Measurements from ENCODE around the gene OCA2. TPM values are rescaled to one million over a fixed set of nuclear protein-coding genes. Genes with fewer than 3 reads are reported as not detected.
A peak's percentile ranks its signal among the peaks of the same experiment; 100 is the strongest.

Gene OCA2
- total and polyA plus RNA-seq, 2 of the 13 experiments (the other 11 are each of a cell fraction or from before 2014, with no cell fraction given) = 0.02 to 0.05 TPM

- TF ChIP-seq ZNF644 (CRISPR knock-in tag; IDR thresholded peaks at IDR 0.05; ENCODE audit: low read depth) = peak; percentile 97
- 0 out of 2 replicates have a peak, but pooled peaks have one; percentile 35 for TF ChIP-seq ZNF350 (CRISPR knock-in tag; IDR thresholded peaks at IDR 0.05; ENCODE audit: borderline replicate concordance, low read depth)
- no peak for TF ChIP-seq ISL2 (CRISPR knock-in tag; IDR thresholded peaks at IDR 0.05)
- TF ChIP-seq ARNTL (CRISPR knock-in tag; IDR thresholded peaks at IDR 0.05) = peak; percentile 65; the same call in 1 of the 2 replicates
- TF ChIP-seq NFATC3 (CRISPR knock-in tag; IDR thresholded peaks at IDR 0.05) = no peak
- no peak for TF ChIP-seq HNF1B (CRISPR knock-in tag; IDR thresholded peaks at IDR 0.05)
- TF ChIP-seq HMGXB3 (CRISPR knock-in tag; IDR thresholded peaks at IDR 0.05; ENCODE audit: borderline replicate concordance) = 0 out of 2 replicates have a peak, but pooled peaks have one; percentile 51
- no peak for TF ChIP-seq ZFP36 (IDR thresholded peaks at IDR 0.05; ENCODE audit: borderline replicate concordance, low read depth, low read length, partially characterized antibody)
- peak; percentile 82 for TF ChIP-seq NCOR1 (IDR thresholded peaks at IDR 0.05; ENCODE audit: borderline replicate concordance, low read length)
- no peak for TF ChIP-seq ZEB1 (IDR thresholded peaks at IDR 0.05; ENCODE audit: insufficient replicate concordance, low read depth)
- TF ChIP-seq ZNF614 (CRISPR knock-in tag; IDR thresholded peaks at IDR 0.05; ENCODE audit: borderline replicate concordance) = peak; percentile 70; the same call in 1 of the 2 replicates
- TF ChIP-seq CREBL2 (CRISPR knock-in tag; IDR thresholded peaks at IDR 0.05; ENCODE audit: borderline replicate concordance) = no peak
- no peak for TF ChIP-seq JUNB (CRISPR knock-in tag; IDR thresholded peaks at IDR 0.05; ENCODE audit: borderline replicate concordance)
- TF ChIP-seq MAFK (conservative IDR thresholded peaks at IDR 0.05 in 1 of 2, IDR thresholded peaks at IDR 0.05 in 1 of 2; ENCODE audit: low read length in 2 of 2) = peak in 1 of 2 experiments; percentile 34; a peak in 1 of 4 replicates
- peak; percentile 66 for TF ChIP-seq HDAC1 (CRISPR knock-in tag; IDR thresholded peaks at IDR 0.05)
- TF ChIP-seq ZNF17 (CRISPR knock-in tag; IDR thresholded peaks at IDR 0.05) = no peak
- TF ChIP-seq PAF1 (CRISPR knock-in tag; IDR thresholded peaks at IDR 0.05) = no peak
- no peak for TF ChIP-seq SCMH1 (CRISPR knock-in tag; IDR thresholded peaks at IDR 0.05; ENCODE audit: borderline replicate concordance)
These were observed 16.0 kb downstream of the OCA2 start (continued) for GRCh38 chr15:28082891-28083684.

All from HepG2 (cell line).